OCI-LY3 (cell line): Measurements from ENCODE around the gene SLC25A6.

ENCODE experiments used
- H2AFZ ChIP-seq: fragments of 200-600, 300-600 bp; shearing (Covaris generic); 2 replicates; pipeline ENCODE4 v1.6.0; 2014; ENCODE audit warnings: antibody characterized with exemption, low read depth, low read length
- H3K27ac ChIP-seq: fragments of 200-600, 300-600 bp; sonication (generic); 2 replicates; pipeline ENCODE4 v1.5.1; 2014; ENCODE audit warnings: mild to moderate bottlenecking, low read length, moderate library complexity, mixed read lengths
- H3K27me3 ChIP-seq: fragments of 200-600, 300-600 bp; sonication (generic); 2 replicates; pipeline ENCODE4 v1.6.1; 2014; ENCODE audit warnings: low read depth, low read length, mixed read lengths
- H3K36me3 ChIP-seq: fragments of 200-600, 300-600 bp; sonication (generic); replicated peaks from 2 replicates; pipeline ENCODE3; 2014; ENCODE audit warnings: low read depth, low read length, mixed read lengths
- H3K4me1 ChIP-seq: fragments of 300-600, 200-600 bp; sonication (generic); 2 replicates; pipeline ENCODE4 v1.6.1; 2014; ENCODE audit warnings: low read length, mixed read lengths
- H3K4me2 ChIP-seq: fragments of 200-600, 300-600 bp; sonication (generic); 2 replicates; pipeline ENCODE4 v1.6.1; 2014; ENCODE audit warnings: low read length, mixed read lengths
- H3K4me3 ChIP-seq: fragments of 300-600, 200-600 bp; sonication (generic); 2 replicates; pipeline ENCODE4 v1.5.1; 2014; ENCODE audit warnings: antibody characterized with exemption, mild to moderate bottlenecking, low read length, moderate library complexity
- H3K79me2 ChIP-seq: fragments of 300-600, 200-600 bp; shearing (Covaris generic); 2 replicates; pipeline ENCODE4 v1.6.1; 2014; ENCODE audit warnings: mild to moderate bottlenecking, low read length, mixed read lengths
- H3K9ac ChIP-seq: fragments of 300-600, 200-600 bp; shearing (Covaris generic); 2 replicates; pipeline ENCODE4 v1.6.0; 2014; ENCODE audit warnings: mild to moderate bottlenecking, low read length, moderate library complexity
- H3K9me3 ChIP-seq: fragments of 200-600, 300-600 bp; shearing (Covaris generic); 2 replicates; pipeline ENCODE4 v1.6.1; 2014; ENCODE audit warnings: low read length, mixed read lengths; ENCODE audit not compliant: insufficient read depth
- H4K20me1 ChIP-seq: fragments of 200-600, 300-600 bp; sonication (generic); 2 replicates; pipeline ENCODE4 v1.6.1; 2016; ENCODE audit warnings: low read length, mixed read lengths; ENCODE audit not compliant: insufficient read depth
- CTCF ChIP-seq: fragments of 200-600, 300-600 bp; sonication (generic); IDR thresholded peaks from 2 replicates; pipeline ENCODE4 v1.5.1; 2014; ENCODE audit warnings: antibody characterized with exemption, low read length, low read depth
- EZH2phosphoT487 ChIP-seq: fragments of 200-600 bp; shearing (Covaris generic); IDR thresholded peaks from 2 replicates; pipeline ENCODE4 v1.6.1; 2018; ENCODE audit warnings: antibody characterized with exemption, mixed run types, low read depth

SLC25A6 gene

GRCh38 chrX:1417921-1418771 is 26.2 kb upstream of the SLC25A6 start:
- Histone ChIP-seq H3K9me3 (peaks cover 21% of the 10 kb centered on the region), H4K20me1 (peaks cover 20% of the 10 kb centered on the region), H2AFZ (no peak overlapping the region), H3K9ac (no peak overlapping the region), H3K79me2 (no peaks in the 10 kb centered on the region), H3K27me3 (no peaks in the 10 kb centered on the region), H3K4me2 (no peak overlapping the region), H3K4me1 (no peaks in the 10 kb centered on the region), H3K4me3 (no peak overlapping the region), H3K36me3 (peaks cover 86% of the 10 kb centered on the region), H3K27ac (no peak overlapping the region)
- TF ChIP-seq EZH2phosphoT487 (no peak), CTCF (no peak)

GRCh38 chrX:1416965-1417760 is 25.2 kb upstream of the SLC25A6 start:
- Histone ChIP-seq H3K9me3 (peaks cover 14% of the 10 kb centered on the region), H3K27ac (no peak overlapping the region), H3K27me3 (no peaks in the 10 kb centered on the region), H4K20me1 (peaks cover 20% of the 10 kb centered on the region), H3K4me1 (no peaks in the 10 kb centered on the region), H3K4me3 (no peak overlapping the region), H3K36me3 (peaks cover 82% of the 10 kb centered on the region), H3K9ac (no peak overlapping the region), H3K4me2 (no peak overlapping the region), H2AFZ (no peak overlapping the region), H3K79me2 (no peaks in the 10 kb centered on the region)
- no peak for TF ChIP-seq EZH2phosphoT487

- Histone ChIP-seq H3K4me2 (no peak overlapping the region), H3K27ac (no peak overlapping the region), H3K4me3 (no peak overlapping the region), H3K9me3 (peaks cover 6% of the 10 kb centered on the region), H3K27me3 (no peaks in the 10 kb centered on the region), H3K4me1 (no peaks in the 10 kb centered on the region), H3K36me3 (peaks cover 76% of the 10 kb centered on the region), H3K9ac (no peak overlapping the region), H4K20me1 (peaks cover 20% of the 10 kb centered on the region), H3K79me2 (no peaks in the 10 kb centered on the region), H2AFZ (no peak overlapping the region)
- no peak for TF ChIP-seq CTCF
- TF ChIP-seq EZH2phosphoT487, result no peak
These were observed 24.4 kb upstream of the SLC25A6 start for GRCh38 chrX:1416327-1416784.

- peaks cover 49% of the 10 kb centered on the region for H3K36me3 ChIP-seq
- H3K27ac ChIP-seq, result no peak overlapping the region
These were observed 20.7 kb upstream of the SLC25A6 start for GRCh38 chrX:1412551-1413161.

More at GRCh38 chrX:1412551-1413161, 20.7 kb upstream of the SLC25A6 start:
- H3K79me2 ChIP-seq, result no peaks in the 10 kb centered on the region
- no peaks in the 10 kb centered on the region for H3K27me3 ChIP-seq
- peaks cover 18% of the 10 kb centered on the region for H4K20me1 ChIP-seq
- no peak overlapping the region for H3K9ac ChIP-seq
- no peak for TF ChIP-seq EZH2phosphoT487
- TF ChIP-seq CTCF, result no peak
- no peaks in the 10 kb centered on the region for H3K4me1 ChIP-seq
- H3K9me3 ChIP-seq, result no peaks in the 10 kb centered on the region
- H3K4me2 ChIP-seq, result no peak overlapping the region
- no peak overlapping the region for H3K4me3 ChIP-seq
- H2AFZ ChIP-seq, result no peak overlapping the region
